ENCODE results near the gene CTNND2. TPM values are rescaled to one million over a fixed set of nuclear protein-coding genes. Genes with fewer than 3 reads are reported as not detected.
A peak's percentile ranks its signal among the peaks of the same experiment; 100 is the strongest.

CTNND2 gene
- total RNA-seq, 2 donors from 2014 or later = not detected

GRCh38 chr5:11791792-11792191, 112.5 kb downstream of the CTNND2 start:
- Mint-ChIP-seq H3K27ac (no peak overlapping the region), H3K27me3 (no peaks in the 10 kb centered on the region), H3K9me3 (peaks cover 5% of the 10 kb centered on the region), H3K4me1 (ENCODE audit: low read depth in 2 of 2) (no peaks in the 10 kb centered on the region), H3K36me3 (no peaks in the 10 kb centered on the region), H3K4me3 (no peak overlapping the region)
- ATAC-seq (no peak), DNase-seq (ENCODE audit: low spot score) (no peak)

- ATAC-seq (no peak), DNase-seq (ENCODE audit: low spot score) (no peak)
- Mint-ChIP-seq H3K9me3 (peaks cover 5% of the 10 kb centered on the region), H3K4me1 (ENCODE audit: low read depth in 2 of 2) (no peaks in the 10 kb centered on the region), H3K4me3 (no peak overlapping the region), H3K27ac (no peak overlapping the region), H3K27me3 (no peaks in the 10 kb centered on the region), H3K36me3 (no peaks in the 10 kb centered on the region)
Observed at GRCh38 chr5:11790201-11790600, 114.0 kb downstream of the CTNND2 start.

GRCh38 chr5:11785771-11786352, 118.4 kb downstream of the CTNND2 start:
- Mint-ChIP-seq H3K27ac (no peak overlapping the region), H3K27me3 (no peaks in the 10 kb centered on the region), H3K36me3 (no peaks in the 10 kb centered on the region), H3K4me1 (ENCODE audit: low read depth in 2 of 2) (no peaks in the 10 kb centered on the region), H3K9me3 (peaks cover 12% of the 10 kb centered on the region), H3K4me3 (no peak overlapping the region)
- peak in 1 of 2 donors; percentile 56 for ATAC-seq
- no peak for DNase-seq (ENCODE audit: low spot score)

GRCh38 chr5:11780641-11781345, 123.5 kb downstream of the CTNND2 start:
- no peak for ATAC-seq
- Mint-ChIP-seq H3K4me1 (ENCODE audit: low read depth in 2 of 2) (no peaks in the 10 kb centered on the region), H3K4me3 (no peak overlapping the region), H3K9me3 (peaks cover 7% of the 10 kb centered on the region), H3K27ac (no peak overlapping the region), H3K27me3 (no peaks in the 10 kb centered on the region), H3K36me3 (no peaks in the 10 kb centered on the region)
- no peak for DNase-seq (ENCODE audit: low spot score)

- ATAC-seq (no peak), DNase-seq (ENCODE audit: low spot score) (no peak)
- Mint-ChIP-seq H3K4me3 (no peak overlapping the region), H3K9me3 (no peaks in the 10 kb centered on the region), H3K4me1 (ENCODE audit: low read depth in 2 of 2) (no peaks in the 10 kb centered on the region), H3K27ac (no peak overlapping the region), H3K36me3 (no peaks in the 10 kb centered on the region), H3K27me3 (no peaks in the 10 kb centered on the region)
Observed at GRCh38 chr5:11777096-11777495, 127.2 kb downstream of the CTNND2 start.

- no peak for DNase-seq (ENCODE audit: low spot score)
- Mint-ChIP-seq H3K27me3 (no peaks in the 10 kb centered on the region), H3K9me3 (no peaks in the 10 kb centered on the region), H3K27ac (no peak overlapping the region), H3K36me3 (no peaks in the 10 kb centered on the region), H3K4me3 (no peak overlapping the region), H3K4me1 (ENCODE audit: low read depth in 2 of 2) (no peaks in the 10 kb centered on the region)
- ATAC-seq = no peak
Observed at GRCh38 chr5:11770310-11770709, 133.9 kb downstream of the CTNND2 start.

- DNase-seq (ENCODE audit: low spot score) = no peak
- no peak for ATAC-seq
Observed at GRCh38 chr5:11760934-11761603, 143.2 kb downstream of the CTNND2 start.

GRCh38 chr5:11758321-11758720, 145.9 kb downstream of the CTNND2 start:
- no peak overlapping the region for H3K27ac Mint-ChIP-seq
- ATAC-seq (no peak), DNase-seq (ENCODE audit: low spot score) (no peak)
- peaks cover 8% of the 10 kb centered on the region for H3K9me3 Mint-ChIP-seq
- H3K4me3 Mint-ChIP-seq = no peak overlapping the region
- no peaks in the 10 kb centered on the region for H3K36me3 Mint-ChIP-seq
- H3K27me3 Mint-ChIP-seq = peaks cover 0 to 5% of the 10 kb centered on the region in 2 donors
- H3K4me1 Mint-ChIP-seq (ENCODE audit: low read depth in 2 of 2) = no peaks in the 10 kb centered on the region

More at GRCh38 chr5:11760934-11761603, 143.2 kb downstream of the CTNND2 start:
- H3K36me3 Mint-ChIP-seq = no peaks in the 10 kb centered on the region
- H3K4me3 Mint-ChIP-seq = no peak overlapping the region
- peaks cover 8% of the 10 kb centered on the region for H3K9me3 Mint-ChIP-seq
- H3K4me1 Mint-ChIP-seq (ENCODE audit: low read depth in 2 of 2) = no peaks in the 10 kb centered on the region
- no peaks in the 10 kb centered on the region for H3K27me3 Mint-ChIP-seq
- H3K27ac Mint-ChIP-seq = no peak overlapping the region

GRCh38 chr5:11757661-11758060, 146.6 kb downstream of the CTNND2 start:
- no peak for ATAC-seq
- H3K9me3 Mint-ChIP-seq = peaks cover 1% of the 10 kb centered on the region
- no peak for DNase-seq (ENCODE audit: low spot score)
- no peaks in the 10 kb centered on the region for H3K36me3 Mint-ChIP-seq
- H3K27ac Mint-ChIP-seq = no peak overlapping the region
- peaks cover 0 to 7% of the 10 kb centered on the region in 2 donors for H3K27me3 Mint-ChIP-seq
- no peaks in the 10 kb centered on the region for H3K4me1 Mint-ChIP-seq (ENCODE audit: low read depth in 2 of 2)
- no peak overlapping the region for H3K4me3 Mint-ChIP-seq

- DNase-seq (ENCODE audit: low spot score) = no peak
- H3K9me3 Mint-ChIP-seq = peaks cover 4% of the 10 kb centered on the region
- H3K27ac Mint-ChIP-seq = no peak overlapping the region
- H3K27me3 Mint-ChIP-seq = peaks cover 0 to 2% of the 10 kb centered on the region in 2 donors
- H3K4me1 Mint-ChIP-seq (ENCODE audit: low read depth in 2 of 2) = no peaks in the 10 kb centered on the region
- no peaks in the 10 kb centered on the region for H3K36me3 Mint-ChIP-seq
- no peak for ATAC-seq
- no peak overlapping the region for H3K4me3 Mint-ChIP-seq
Observed at GRCh38 chr5:11737010-11737409, 167.2 kb downstream of the CTNND2 start.

- Mint-ChIP-seq H3K27me3 (peaks cover 0 to 2% of the 10 kb centered on the region in 2 donors), H3K27ac (no peak overlapping the region), H3K9me3 (no peaks in the 10 kb centered on the region), H3K4me3 (no peak overlapping the region), H3K4me1 (ENCODE audit: low read depth in 2 of 2) (no peaks in the 10 kb centered on the region), H3K36me3 (no peaks in the 10 kb centered on the region)
- ATAC-seq = no peak
- no peak for DNase-seq (ENCODE audit: low spot score)
Observed at GRCh38 chr5:11734369-11734768, 169.9 kb downstream of the CTNND2 start.

GRCh38 chr5:11733840-11734192, 170.4 kb downstream of the CTNND2 start:
- H3K27ac Mint-ChIP-seq = no peak overlapping the region
- no peak for DNase-seq (ENCODE audit: low spot score)
- no peaks in the 10 kb centered on the region for H3K36me3 Mint-ChIP-seq
- H3K4me3 Mint-ChIP-seq = no peak overlapping the region
- H3K9me3 Mint-ChIP-seq = no peaks in the 10 kb centered on the region
- ATAC-seq = no peak
- no peaks in the 10 kb centered on the region for H3K4me1 Mint-ChIP-seq (ENCODE audit: low read depth in 2 of 2)
- H3K27me3 Mint-ChIP-seq = peaks cover 0 to 2% of the 10 kb centered on the region in 2 donors

GRCh38 chr5:11733185-11733839, 170.9 kb downstream of the CTNND2 start:
- Mint-ChIP-seq H3K27ac (no peak overlapping the region), H3K36me3 (no peaks in the 10 kb centered on the region), H3K4me1 (ENCODE audit: low read depth in 2 of 2) (no peaks in the 10 kb centered on the region), H3K27me3 (peaks cover 0 to 2% of the 10 kb centered on the region in 2 donors), H3K4me3 (no peak overlapping the region), H3K9me3 (no peaks in the 10 kb centered on the region)
- ATAC-seq (no peak), DNase-seq (ENCODE audit: low spot score) (no peak)

GRCh38 chr5:11724940-11725339, 179.3 kb downstream of the CTNND2 start:
- Mint-ChIP-seq H3K27ac (no peak overlapping the region), H3K36me3 (no peaks in the 10 kb centered on the region), H3K4me1 (ENCODE audit: low read depth in 2 of 2) (peaks cover 0 to 3% of the 10 kb centered on the region in 2 donors), H3K27me3 (peaks cover 0 to 5% of the 10 kb centered on the region in 2 donors), H3K9me3 (no peaks in the 10 kb centered on the region), H3K4me3 (no peak overlapping the region)
- DNase-seq (ENCODE audit: low spot score) (no peak), ATAC-seq (no peak)

All from natural killer cell treated with Interleukin-12 subunit alpha and Interleukin-12 subunit beta and Interleukin-15 and Interleukin-18, amount 100 ng/mL, for 72 hours (primary cell).